K562 (cell line): ENCODE data around the gene PPM1D. TPM values are rescaled to one million over a fixed set of nuclear protein-coding genes. Genes with fewer than 3 reads are reported as not detected.

Source experiments
- BHLHE40 ChIP-seq: IDR thresholded peaks from 2 replicates; pipeline ENCODE4 v1.6.1; 2011; ENCODE audit warnings: low read length, improper control_type of control experiment
- RBM17 ChIP-seq: fragments of 200-400 bp; formaldehyde crosslinking; IDR thresholded peaks from 2 replicates; pipeline ENCODE4 v1.6.1; 2017; ENCODE audit warnings: low read depth, mild to moderate bottlenecking, low read length, borderline replicate concordance
- RNF219 ChIP-seq: fragments of 250-450 bp; sonication (Bioruptor Pico); IDR thresholded peaks from 2 replicates; pipeline ENCODE4 v1.5.0; 2022; ENCODE audit warnings: mild to moderate bottlenecking
- TRIM25 ChIP-seq: fragments of 450-650 bp; IDR thresholded peaks from 2 replicates; pipeline ENCODE4 v1.7.0; 2016; ENCODE audit warnings: borderline replicate concordance
- ZNF398 ChIP-seq: fragments of 250-450 bp; sonication (Bioruptor Pico); IDR thresholded peaks from 2 replicates; pipeline ENCODE4 v1.8.0; 2021; ENCODE audit warnings: moderate library complexity, mild to moderate bottlenecking, inconsistent platforms
- ZNF778 ChIP-seq: fragments of 450-650 bp; formaldehyde crosslinking; IDR thresholded peaks from 2 replicates; pipeline ENCODE4 v1.4.0; 2020; ENCODE audit warnings: mild to moderate bottlenecking, moderate library complexity
- polyA plus RNA-seq, 8 experiments: library from polyadenylated mRNA; depleted of rRNA in 4 of 8; stranded (reverse) in 5 of 8; unstranded in 3 of 8; fragments of >200 nt; fragmentation: Nextera tagmentation in 2 of 8; fragmentation: Illumina TruSeq in 1 of 8; extraction: Ambion mirVana in 2 of 8; extraction: Trizol in 1 of 8; gene quantifications; 2 replicates each; pipeline versions ENCODE4 v1.2.1 to v1.2.3, GENCODE V29; 2011 to 2014; ENCODE audit warnings: inconsistent platforms in 1 of 8, missing spikeins in 1 of 8
- total RNA-seq, 7 experiments: library from RNA; depleted of rRNA in 6 of 7; stranded (reverse); fragments of >200 nt in 6 of 7; fragmentation: Illumina TruSeq in 2 of 7; extraction: Trizol in 2 of 7; gene quantifications; 2 replicates each; pipeline versions ENCODE4 v1.2.1 to v1.2.3, GENCODE V29; 2011 to 2021; ENCODE audit warnings: low replicate concordance in 1 of 7

Gene PPM1D
- total and polyA plus RNA-seq, 9 of the 15 experiments (the other 6 are each of a cell fraction or from before 2014, with no cell fraction given): 2.1 to 19.0 (median 7.8) TPM

GRCh38 chr17:60573236-60574051 is 26.5 kb upstream of the PPM1D start (continued):
- no peak for TF ChIP-seq RNF219
- TF ChIP-seq RBM17: no peak
- TF ChIP-seq BHLHE40: no peak
- TF ChIP-seq TRIM25: no peak
- TF ChIP-seq ZNF398 (CRISPR knock-in tag): no peak
- no peak for TF ChIP-seq ZNF778 (CRISPR knock-in tag)
